ENCODE results near the gene TPO. TPM values are rescaled to one million over a fixed set of nuclear protein-coding genes. Genes with fewer than 3 reads are reported as not detected.

TPO gene
- polyA plus RNA-seq, 1 donor from 2014 or later, result not detected

DNA sequence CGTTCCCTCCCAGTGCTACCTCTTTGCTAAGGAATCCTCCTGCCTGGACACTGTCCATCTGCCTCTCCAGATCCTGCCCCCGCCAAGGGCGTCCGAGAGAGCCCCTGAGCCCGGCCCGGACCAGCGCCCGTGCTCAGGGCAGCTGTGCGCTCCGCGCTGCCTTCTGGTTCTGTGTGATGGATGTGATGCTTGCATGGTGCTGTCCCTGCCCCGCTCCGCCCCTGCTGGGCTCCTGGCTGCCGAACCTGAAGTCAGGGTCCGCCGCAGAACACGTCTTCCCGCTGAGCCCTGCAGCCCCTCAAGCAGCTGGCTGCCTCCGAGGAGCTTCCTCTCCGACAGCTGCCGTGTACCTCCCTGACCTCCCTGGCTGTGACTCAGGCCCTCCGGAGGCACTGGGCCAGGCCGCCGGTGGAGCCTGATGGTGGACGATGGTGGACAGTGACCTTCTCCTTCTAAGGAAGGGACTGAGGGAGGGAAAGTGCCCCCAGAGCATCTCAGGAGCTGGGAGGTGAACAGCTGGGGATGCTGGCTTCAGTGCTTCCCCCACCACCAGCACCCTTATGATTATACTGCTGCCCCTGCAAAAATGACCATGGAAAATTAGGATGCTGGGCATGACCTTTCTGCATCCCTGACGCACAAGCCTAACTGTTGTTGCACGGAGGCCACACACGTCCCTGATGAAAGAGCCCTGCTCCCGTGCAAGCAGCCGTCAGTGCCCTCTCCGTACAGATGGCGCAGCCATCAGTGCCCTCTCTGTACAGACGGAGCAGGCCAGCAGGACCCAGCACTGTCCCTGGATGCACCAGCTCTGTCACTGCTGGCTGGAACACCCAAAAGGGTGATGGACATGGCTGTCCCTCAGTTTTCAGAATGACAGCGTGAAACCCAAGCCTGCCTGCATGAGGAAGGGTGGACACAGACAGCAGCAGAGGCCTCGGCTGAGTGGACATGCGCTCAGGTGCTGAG lies 99.3 kb downstream of the TPO start:
- Histone ChIP-seq H3K9ac (ENCODE audit: low read length) (no peak overlapping the region), H3K36me3 (ENCODE audit: insufficient read depth, low read length) (no peaks in the 10 kb centered on the region), H3K27me3 (ENCODE audit: insufficient read depth, low read depth, low read length) (no peaks in the 10 kb centered on the region), H3K9me2 (ENCODE audit: insufficient read depth, low read length) (no peaks in the 10 kb centered on the region), H3K79me2 (replicated peaks; ENCODE audit: insufficient read depth, low read length) (no peaks in the 10 kb centered on the region), H3K4me3 (ENCODE audit: low read length) (no peak overlapping the region), H3K4me2 (ENCODE audit: low read length) (no peak overlapping the region), H3F3A (ENCODE audit: insufficient read depth, low read length, poor library complexity, severe bottlenecking) (no peaks in the 10 kb centered on the region), H4K20me1 (ENCODE audit: insufficient read depth) (no peaks in the 10 kb centered on the region), H2AFZ (ENCODE audit: low read depth, low read length) (no peak overlapping the region), H3K27ac (ENCODE audit: low read length) (no peak overlapping the region), H3K9me3 (ENCODE audit: low read length) (no peaks in the 10 kb centered on the region)
- TF ChIP-seq REST (IDR thresholded peaks at IDR 0.05; ENCODE audit: borderline replicate concordance), result no peak
- no peak for TF ChIP-seq POLR2AphosphoS5 (IDR thresholded peaks at IDR 0.05)
- no peak for TF ChIP-seq CTCF (IDR thresholded peaks at IDR 0.05; ENCODE audit: poor library complexity, severe bottlenecking)
- no peak for TF ChIP-seq MXI1 (conservative IDR thresholded peaks at IDR 0.05; ENCODE audit: poor library complexity, severe bottlenecking)
- no peak for TF ChIP-seq EZH2 (IDR thresholded peaks at IDR 0.05; ENCODE audit: borderline replicate concordance, insufficient read depth, low read length, poor library complexity, severe bottlenecking)
- no peak for TF ChIP-seq EP300 (conservative IDR thresholded peaks at IDR 0.05; ENCODE audit: poor library complexity, severe bottlenecking)
- TF ChIP-seq TAF1 (IDR thresholded peaks at IDR 0.05; ENCODE audit: low read depth), result no peak
- no peak for TF ChIP-seq RAD21 (conservative IDR thresholded peaks at IDR 0.05)
- TF ChIP-seq SMC3 (conservative IDR thresholded peaks at IDR 0.05; ENCODE audit: poor library complexity), result no peak

- Histone ChIP-seq H2AFZ (ENCODE audit: low read depth, low read length) (no peak overlapping the region), H3K36me3 (ENCODE audit: insufficient read depth, low read length) (no peaks in the 10 kb centered on the region), H3F3A (ENCODE audit: insufficient read depth, low read length, poor library complexity, severe bottlenecking) (no peaks in the 10 kb centered on the region), H3K27me3 (ENCODE audit: insufficient read depth, low read depth, low read length) (no peaks in the 10 kb centered on the region), H3K9me2 (ENCODE audit: insufficient read depth, low read length) (no peaks in the 10 kb centered on the region), H3K9me3 (ENCODE audit: low read length) (no peaks in the 10 kb centered on the region), H3K4me3 (ENCODE audit: low read length) (no peak overlapping the region), H3K9ac (ENCODE audit: low read length) (no peak overlapping the region), H3K4me2 (ENCODE audit: low read length) (no peak overlapping the region), H3K27ac (ENCODE audit: low read length) (no peak overlapping the region), H3K79me2 (replicated peaks; ENCODE audit: insufficient read depth, low read length) (no peaks in the 10 kb centered on the region), H4K20me1 (ENCODE audit: insufficient read depth) (no peaks in the 10 kb centered on the region)
- TF ChIP-seq MXI1 (conservative IDR thresholded peaks at IDR 0.05; ENCODE audit: poor library complexity, severe bottlenecking) (no peak), POLR2AphosphoS5 (IDR thresholded peaks at IDR 0.05) (no peak), SMC3 (conservative IDR thresholded peaks at IDR 0.05; ENCODE audit: poor library complexity) (no peak), EP300 (conservative IDR thresholded peaks at IDR 0.05; ENCODE audit: poor library complexity, severe bottlenecking) (no peak), CTCF (IDR thresholded peaks at IDR 0.05; ENCODE audit: poor library complexity, severe bottlenecking) (no peak), RAD21 (conservative IDR thresholded peaks at IDR 0.05) (no peak), TAF1 (IDR thresholded peaks at IDR 0.05; ENCODE audit: low read depth) (no peak), EZH2 (IDR thresholded peaks at IDR 0.05; ENCODE audit: borderline replicate concordance, insufficient read depth, low read length, poor library complexity, severe bottlenecking) (no peak), REST (IDR thresholded peaks at IDR 0.05; ENCODE audit: borderline replicate concordance) (no peak)
These were observed 101.3 kb downstream of the TPO start for GRCh38 chr2:1514391-1515072.
